Aorta (tissue), 5 donors: ENCODE measurements around the gene PTPRQ. TPM values are rescaled to one million over a fixed set of nuclear protein-coding genes. Genes with fewer than 3 reads are reported as not detected.

ENCODE experiments used
- ATAC-seq: fragments of 200-7000 bp; cut with Tn5 transposase; one replicate; pipeline ENCODE4 v1.9.1; 2022; ENCODE audit warnings: moderate library complexity; ENCODE audit not compliant: low FRiP score
- DNase-seq, 2 donors: peaks; one replicate each; pipeline ENCODE4 v3.0.0-alpha.2; 2020
- H3K27ac ChIP-seq, 2 donors: one replicate each; pipeline ENCODE4 v1.5.1; 2013; ENCODE audit warnings: low read length in 2 of 2, mild to moderate bottlenecking in 2 of 2, moderate library complexity in 2 of 2, control low read depth in 1 of 2, inconsistent platforms in 1 of 2, low read depth in 1 of 2
- H3K27me3 ChIP-seq, 2 donors: one replicate each; pipeline ENCODE4 v1.6.1; 2013; ENCODE audit warnings: control low read depth in 1 of 2, low read length in 1 of 2, mild to moderate bottlenecking in 1 of 2, moderate library complexity in 1 of 2; ENCODE audit not compliant: insufficient read depth in 2 of 2, control insufficient read depth in 1 of 2
- H3K36me3 ChIP-seq, 2 donors: one replicate each; pipeline ENCODE4 v1.6.1; 2013; ENCODE audit warnings: control low read depth in 1 of 2, low read length in 1 of 2, mild to moderate bottlenecking in 1 of 2; ENCODE audit not compliant: insufficient read depth in 2 of 2, control insufficient read depth in 1 of 2
- H3K4me1 ChIP-seq, 2 donors: one replicate each; pipeline ENCODE4 v1.6.1; 2013; ENCODE audit warnings: low read length in 2 of 2, control low read depth in 1 of 2, mild to moderate bottlenecking in 1 of 2, moderate library complexity in 1 of 2; ENCODE audit not compliant: insufficient read depth in 2 of 2, control insufficient read depth in 1 of 2
- H3K4me3 ChIP-seq, 2 donors: one replicate each; pipeline ENCODE4 v1.5.1; 2013; ENCODE audit warnings: low read length in 2 of 2, control low read depth in 1 of 2, mild to moderate bottlenecking in 1 of 2
- H3K9me3 ChIP-seq: one replicate; pipeline ENCODE4 v1.6.1; 2013; ENCODE audit warnings: mild to moderate bottlenecking, low read length; ENCODE audit not compliant: control insufficient read depth
- WGBS, 2 donors: extraction: QIAGEN DNeasy Blood & Tissue Kit; methylation state at CpG; one replicate each; pipeline ENCODE4 v1.1.7; 2013; 5-methylcytosine and 5-hydroxymethylcytosine counted together
- intact Hi-C, 2 donors: fragments of 100-400 bp; cut with DNase I; formaldehyde crosslinking; loops; one replicate each; pipeline versions ENCODE4 v1.14.2 to v1.15.0; 2022
- polyA plus RNA-seq, 2 donors: library from polyadenylated mRNA; stranded (reverse); fragments of 200-250 nt; gene quantifications; one replicate each; pipeline ENCODE4 v1.2.3, GENCODE V29; 2013
- total RNA-seq, 2 donors: library from RNA; stranded (reverse); fragmentation: NEBNext Ultra II Directional; extraction: Animal tissue kit (Norgen Biotek cat#: 25700); gene quantifications; one replicate each; pipeline ENCODE4 v1.2.1, GENCODE V29; 2021
- donor health status: healthy with polysubstance abuse.
- donor health status: Bipolar disorder and iron deficiency.
- donor health status: DM: no; HTN: no; CAD: no.
- donor health status: DM: no; HTN: no; CAD: no.
- donor health status: DM: yes; HTN: yes; CAD: no.

Gene PTPRQ
- total and polyA plus RNA-seq, 4 donors = 0.08 to 10.3 (median 2.2) TPM; not detected in 1

DNA sequence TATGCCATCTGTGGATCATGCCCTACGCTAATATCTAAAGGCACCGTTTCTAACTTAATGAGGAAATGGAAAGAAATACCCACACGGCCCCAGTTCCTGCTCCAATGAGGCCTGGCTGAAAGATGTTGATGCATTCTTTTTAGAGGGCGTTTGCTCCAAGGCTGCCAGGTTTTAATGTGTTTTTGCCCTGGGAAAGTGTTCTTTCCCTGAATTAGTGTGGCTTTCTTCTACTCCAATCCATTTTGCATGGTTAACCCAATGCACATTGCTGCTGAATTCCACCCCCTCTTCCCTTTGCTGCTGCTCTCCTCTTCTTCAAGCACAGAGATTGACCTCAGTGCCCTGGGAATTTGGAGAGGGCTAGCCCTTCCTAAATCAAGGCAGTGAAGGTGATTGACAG, 273.8 kb downstream of the PTPRQ start:
- ATAC-seq (no peak), DNase-seq (no peak)

DNA sequence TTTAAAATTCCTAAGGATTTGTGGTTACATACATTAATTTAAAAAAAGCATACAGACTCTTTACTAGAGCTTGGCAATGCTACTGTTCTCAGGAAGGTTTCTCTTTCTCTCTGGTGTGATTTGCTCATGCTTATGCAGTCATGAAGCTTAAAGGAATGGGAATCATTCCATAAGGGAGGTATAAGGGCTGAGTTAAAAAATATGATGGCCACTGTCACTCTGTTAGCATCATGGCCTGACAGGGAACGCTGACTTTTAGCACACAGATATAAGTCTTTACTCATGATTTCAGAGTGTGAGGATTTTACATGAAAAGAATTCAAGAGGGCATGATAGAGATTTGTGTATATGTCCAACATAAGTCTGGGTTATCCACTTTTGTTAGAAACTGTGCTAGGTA, 276.5 kb downstream of the PTPRQ start:
- Histone ChIP-seq H3K4me3 (no peak overlapping the region), H3K27ac (no peak overlapping the region), H3K4me1 (no peaks in the 10 kb centered on the region), H3K36me3 (no peaks in the 10 kb centered on the region), H3K9me3 (peaks cover 2% of the 10 kb centered on the region), H3K27me3 (no peaks in the 10 kb centered on the region)
- no peak for ATAC-seq
- 81 to 94% methylated on average over 1 of the region's 1 CpG for WGBS, 2 donors
- no peak for DNase-seq
- intact Hi-C loops = no loop called here

More for the DNA sequence above, 273.8 kb downstream of the PTPRQ start:
- intact Hi-C loops = no loop called here
- Histone ChIP-seq H3K27ac (no peak overlapping the region), H3K9me3 (peaks cover 2% of the 10 kb centered on the region), H3K4me1 (no peaks in the 10 kb centered on the region), H3K27me3 (no peaks in the 10 kb centered on the region), H3K4me3 (no peak overlapping the region), H3K36me3 (no peaks in the 10 kb centered on the region)
- 49 to 60% methylated on average over 4 of the region's 4 CpGs for WGBS, 2 donors

DNA sequence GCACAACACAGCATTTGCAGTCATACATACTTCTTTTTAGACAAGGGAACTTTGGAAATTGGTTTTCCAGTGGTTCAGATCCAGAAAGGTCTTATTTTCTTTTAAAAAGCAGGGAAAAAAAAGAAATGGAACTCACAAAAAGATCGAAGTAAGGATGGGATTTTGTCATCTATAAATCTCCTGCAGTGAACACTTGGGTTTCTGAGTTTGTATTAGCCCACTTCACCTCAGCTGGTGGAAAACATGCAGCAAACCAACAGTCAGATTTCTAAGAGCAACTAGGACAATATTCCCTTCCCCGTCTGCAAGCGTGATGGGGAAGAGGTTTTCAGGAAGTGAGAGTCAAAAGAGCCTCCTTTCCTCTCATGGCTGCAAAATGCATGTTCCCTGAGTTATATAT, 277.3 kb downstream of the PTPRQ start:
- ATAC-seq (no peak), DNase-seq (no peak)
- H3K9me3 ChIP-seq = peaks cover 2% of the 10 kb centered on the region
- WGBS, 2 donors = 80 to 81% methylated on average over 3 of the region's 3 CpGs
- no peaks in the 10 kb centered on the region for H3K36me3 ChIP-seq
- H3K27me3 ChIP-seq = no peaks in the 10 kb centered on the region
- intact Hi-C loops = no loop called here
- no peak overlapping the region for H3K4me3 ChIP-seq
- no peaks in the 10 kb centered on the region for H3K4me1 ChIP-seq
- H3K27ac ChIP-seq = no peak overlapping the region
